SJCRH30 (cell line): ENCODE data around the gene PACSIN2. TPM values are rescaled to one million over a fixed set of nuclear protein-coding genes. Genes with fewer than 3 reads are reported as not detected.

Experiments used
- DNase-seq, 2 experiments: peaks; one replicate each; pipeline ENCODE4 v3.0.0-alpha.2; 2015 to 2020
- H3K27ac ChIP-seq: fragments of 250-450 bp; sonication (Bioruptor Pico); 2 replicates; pipeline ENCODE4 v1.5.1; 2020; ENCODE audit warnings: mild to moderate bottlenecking, moderate library complexity
- H3K27me3 ChIP-seq: fragments of 250-450 bp; sonication (Bioruptor Pico); 2 replicates; pipeline ENCODE4 v1.5.1; 2020; ENCODE audit warnings: mild to moderate bottlenecking, moderate library complexity
- H3K36me3 ChIP-seq: fragments of 250-450 bp; sonication (Bioruptor Pico); 2 replicates; pipeline ENCODE4 v1.5.1; 2020; ENCODE audit warnings: mild to moderate bottlenecking, moderate library complexity
- H3K4me1 ChIP-seq: fragments of 250-450 bp; sonication (Bioruptor Pico); 2 replicates; pipeline ENCODE4 v1.5.1; 2020; ENCODE audit warnings: mild to moderate bottlenecking, moderate library complexity
- H3K4me3 ChIP-seq: fragments of 250-450 bp; sonication (Bioruptor Pico); 2 replicates; pipeline ENCODE4 v1.5.1; 2020; ENCODE audit warnings: mild to moderate bottlenecking, moderate library complexity
- H3K9me3 ChIP-seq: fragments of 250-450 bp; sonication (Bioruptor Pico); replicated peaks from 2 replicates; pipeline ENCODE4 v1.5.1; 2020; ENCODE audit warnings: mild to moderate bottlenecking, moderate library complexity
- total RNA-seq: library from RNA; depleted of rRNA; stranded (reverse); fragments of >200 nt; shearing (Covaris generic); gene quantifications from 2 replicates; pipeline ENCODE4 v1.2.3, GENCODE V29; 2014

The PACSIN2 gene
- total RNA-seq, 1 experiment from 2014 or later = 78.3 TPM

GRCh38 chr22:42873356-42873755, 141.6 kb downstream of the PACSIN2 start:
- DNase-seq = no peak
- Histone ChIP-seq H3K9me3 (no peaks in the 10 kb centered on the region), H3K4me3 (no peak overlapping the region), H3K36me3 (peaks cover 62% of the 10 kb centered on the region), H3K4me1 (no peaks in the 10 kb centered on the region), H3K27ac (no peak overlapping the region), H3K27me3 (no peaks in the 10 kb centered on the region)

- peaks cover 58% of the 10 kb centered on the region for H3K36me3 ChIP-seq
- DNase-seq = peak in 1 of 2 experiments; percentile 46
- H3K9me3 ChIP-seq = no peaks in the 10 kb centered on the region
- no peaks in the 10 kb centered on the region for H3K27me3 ChIP-seq
- H3K4me1 ChIP-seq = no peaks in the 10 kb centered on the region
- H3K4me3 ChIP-seq = no peak overlapping the region
- no peak overlapping the region for H3K27ac ChIP-seq
Measured at GRCh38 chr22:42872821-42873220, 142.1 kb downstream of the PACSIN2 start.

- no peak overlapping the region for H3K4me3 ChIP-seq
- H3K9me3 ChIP-seq = no peaks in the 10 kb centered on the region
- no peak for DNase-seq
- peaks cover 49% of the 10 kb centered on the region for H3K36me3 ChIP-seq
- H3K27me3 ChIP-seq = no peaks in the 10 kb centered on the region
- H3K4me1 ChIP-seq = no peaks in the 10 kb centered on the region
- no peak overlapping the region for H3K27ac ChIP-seq
Measured at GRCh38 chr22:42871146-42872050, 143.6 kb downstream of the PACSIN2 start.

GRCh38 chr22:42869888-42870480, 145.0 kb downstream of the PACSIN2 start:
- Histone ChIP-seq H3K27ac (no peak overlapping the region), H3K4me3 (no peak overlapping the region), H3K27me3 (no peaks in the 10 kb centered on the region), H3K9me3 (no peaks in the 10 kb centered on the region), H3K4me1 (no peaks in the 10 kb centered on the region), H3K36me3 (peaks cover 42% of the 10 kb centered on the region)
- no peak for DNase-seq

- H3K4me3 ChIP-seq = no peak overlapping the region
- H3K27me3 ChIP-seq = no peaks in the 10 kb centered on the region
- no peak overlapping the region for H3K27ac ChIP-seq
- H3K9me3 ChIP-seq = no peaks in the 10 kb centered on the region
- H3K4me1 ChIP-seq = no peaks in the 10 kb centered on the region
- H3K36me3 ChIP-seq = peaks cover 41% of the 10 kb centered on the region
- no peak for DNase-seq
Measured at GRCh38 chr22:42869463-42869862, 145.5 kb downstream of the PACSIN2 start.

- Histone ChIP-seq H3K36me3 (peaks cover 34% of the 10 kb centered on the region), H3K27ac (no peak overlapping the region), H3K27me3 (no peaks in the 10 kb centered on the region), H3K9me3 (no peaks in the 10 kb centered on the region), H3K4me1 (peaks cover under 1% of the 10 kb centered on the region; the same call in 1 of the 2 replicates), H3K4me3 (no peak overlapping the region)
- no peak for DNase-seq
Measured at GRCh38 chr22:42868751-42869251, 146.1 kb downstream of the PACSIN2 start.

- Histone ChIP-seq H3K4me3 (no peak overlapping the region), H3K9me3 (no peaks in the 10 kb centered on the region), H3K27me3 (no peaks in the 10 kb centered on the region), H3K27ac (no peak overlapping the region), H3K36me3 (peaks cover 14% of the 10 kb centered on the region), H3K4me1 (peaks cover 16% of the 10 kb centered on the region)
- no peak for DNase-seq
Measured at GRCh38 chr22:42866100-42866499, 148.8 kb downstream of the PACSIN2 start.

GRCh38 chr22:42865536-42865935, 149.4 kb downstream of the PACSIN2 start:
- H3K4me3 ChIP-seq = no peak overlapping the region
- peaks cover 8% of the 10 kb centered on the region for H3K36me3 ChIP-seq
- no peak overlapping the region for H3K27ac ChIP-seq
- peaks cover 22% of the 10 kb centered on the region for H3K4me1 ChIP-seq
- no peaks in the 10 kb centered on the region for H3K27me3 ChIP-seq
- no peaks in the 10 kb centered on the region for H3K9me3 ChIP-seq
- no peak for DNase-seq

- H3K9me3 ChIP-seq = no peaks in the 10 kb centered on the region
- H3K27ac ChIP-seq = peak overlapping the region; percentile 15; the same call in 1 of the 2 replicates
- H3K4me1 ChIP-seq = peaks cover 25% of the 10 kb centered on the region
- no peaks in the 10 kb centered on the region for H3K27me3 ChIP-seq
- peak; percentile 51 to 59 for DNase-seq
- H3K4me3 ChIP-seq = no peak overlapping the region
- H3K36me3 ChIP-seq = peaks cover 1% of the 10 kb centered on the region; the same call in 1 of the 2 replicates
Measured at GRCh38 chr22:42863349-42863961, 151.5 kb downstream of the PACSIN2 start.

GRCh38 chr22:42862045-42862734, 152.8 kb downstream of the PACSIN2 start:
- no peak overlapping the region for H3K4me3 ChIP-seq
- peaks cover 25% of the 10 kb centered on the region for H3K4me1 ChIP-seq
- H3K36me3 ChIP-seq = no peaks in the 10 kb centered on the region
- H3K27me3 ChIP-seq = no peaks in the 10 kb centered on the region
- no peak for DNase-seq
- H3K27ac ChIP-seq = peak overlapping the region; percentile 56
- no peaks in the 10 kb centered on the region for H3K9me3 ChIP-seq

GRCh38 chr22:42860968-42861367, 154.0 kb downstream of the PACSIN2 start:
- Histone ChIP-seq H3K9me3 (no peaks in the 10 kb centered on the region), H3K27me3 (no peaks in the 10 kb centered on the region), H3K4me1 (peaks cover 25% of the 10 kb centered on the region), H3K36me3 (no peaks in the 10 kb centered on the region), H3K4me3 (no peak overlapping the region), H3K27ac (peak overlapping the region; percentile 56)
- peak; percentile 80 to 81 for DNase-seq

- Histone ChIP-seq H3K9me3 (no peaks in the 10 kb centered on the region), H3K4me1 (peaks cover 19% of the 10 kb centered on the region), H3K27me3 (no peaks in the 10 kb centered on the region), H3K4me3 (no peak overlapping the region), H3K27ac (no peak overlapping the region), H3K36me3 (peaks cover 12% of the 10 kb centered on the region; the same call in 1 of the 2 replicates)
- DNase-seq = peak in 1 of 2 experiments; percentile 44
Measured at GRCh38 chr22:42857845-42858481, 157.0 kb downstream of the PACSIN2 start.

- Histone ChIP-seq H3K4me3 (peak within 1 kb of the TSS; percentile 89), H3K36me3 (peaks cover 12% of the 10 kb centered on the region; the same call in 1 of the 2 replicates), H3K27ac (peak within 1 kb of the TSS; percentile 66), H3K27me3 (no peaks in the 10 kb centered on the region), H3K4me1 (peaks cover 16% of the 10 kb centered on the region), H3K9me3 (no peaks in the 10 kb centered on the region)
- DNase-seq = peak; percentile 94 to 95
Measured at GRCh38 chr22:42856865-42857704, 157.9 kb downstream of the PACSIN2 start, which contains the start of gene ARFGAP3. Gene ARFGAP3 (minus strand): TSS chr22:42857273. CDS start chr22:42857182, 91 bp downstream.
